Esophagus squamous epithelium (tissue), 4 donors: ENCODE data around the gene MTERF4.

Experiments used
- POLR2A ChIP-seq, 4 donors: fragments of 450-650 bp; IDR thresholded peaks; one replicate each; pipeline ENCODE4 v1.6.1; 2017; ENCODE audit warnings: antibody characterized with exemption in 4 of 4, mild to moderate bottlenecking in 4 of 4, moderate library complexity in 3 of 4
- TF ChIP-seq, protein P1 (sequence below), 6 experiments: fragments of 450-650 bp in 4 of 6; fragments of 200-600 bp in 2 of 6; sonication (generic) in 2 of 6; IDR thresholded peaks; one replicate each; pipeline ENCODE4 v1.5.1; 2016 to 2019; ENCODE audit warnings: antibody characterized with exemption in 6 of 6, mild to moderate bottlenecking in 4 of 6, moderate library complexity in 4 of 6

DNA sequence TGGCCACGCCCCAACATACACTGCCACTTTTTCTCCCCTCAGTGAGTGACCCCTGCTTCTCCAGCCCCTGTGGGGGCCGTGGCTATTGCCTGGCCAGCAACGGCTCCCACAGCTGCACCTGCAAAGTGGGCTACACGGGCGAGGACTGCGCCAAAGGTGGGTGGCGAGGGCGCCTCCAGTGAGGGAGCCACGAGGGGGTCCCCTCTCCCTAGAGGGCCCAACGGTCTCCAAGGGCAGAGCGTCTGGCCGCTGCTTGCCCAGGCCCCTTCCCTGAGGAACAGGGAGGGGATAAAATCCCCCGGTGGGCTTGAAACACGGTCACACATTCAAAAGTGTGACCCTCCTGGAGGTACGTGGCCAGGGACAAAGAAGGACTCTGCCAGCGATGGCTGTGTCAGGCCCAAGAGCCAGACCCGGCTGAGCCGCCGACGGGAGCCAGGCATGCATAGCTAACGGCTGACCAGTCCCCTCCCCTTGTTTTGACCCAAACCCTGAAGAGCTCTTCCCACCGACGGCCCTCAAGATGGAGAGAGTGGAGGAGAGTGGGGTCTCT is 37.2 kb downstream of the MTERF4 start:
- TF ChIP-seq, protein P1, sequence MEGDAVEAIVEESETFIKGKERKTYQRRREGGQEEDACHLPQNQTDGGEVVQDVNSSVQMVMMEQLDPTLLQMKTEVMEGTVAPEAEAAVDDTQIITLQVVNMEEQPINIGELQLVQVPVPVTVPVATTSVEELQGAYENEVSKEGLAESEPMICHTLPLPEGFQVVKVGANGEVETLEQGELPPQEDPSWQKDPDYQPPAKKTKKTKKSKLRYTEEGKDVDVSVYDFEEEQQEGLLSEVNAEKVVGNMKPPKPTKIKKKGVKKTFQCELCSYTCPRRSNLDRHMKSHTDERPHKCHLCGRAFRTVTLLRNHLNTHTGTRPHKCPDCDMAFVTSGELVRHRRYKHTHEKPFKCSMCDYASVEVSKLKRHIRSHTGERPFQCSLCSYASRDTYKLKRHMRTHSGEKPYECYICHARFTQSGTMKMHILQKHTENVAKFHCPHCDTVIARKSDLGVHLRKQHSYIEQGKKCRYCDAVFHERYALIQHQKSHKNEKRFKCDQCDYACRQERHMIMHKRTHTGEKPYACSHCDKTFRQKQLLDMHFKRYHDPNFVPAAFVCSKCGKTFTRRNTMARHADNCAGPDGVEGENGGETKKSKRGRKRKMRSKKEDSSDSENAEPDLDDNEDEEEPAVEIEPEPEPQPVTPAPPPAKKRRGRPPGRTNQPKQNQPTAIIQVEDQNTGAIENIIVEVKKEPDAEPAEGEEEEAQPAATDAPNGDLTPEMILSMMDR (IDR thresholded peaks at IDR 0.05): no peak
- TF ChIP-seq POLR2A (IDR thresholded peaks at IDR 0.05): no peak
